OCI-LY3 (cell line): Measurements from ENCODE around the gene ZNF785.

ENCODE experiments used
- EZH2phosphoT487 ChIP-seq: fragments of 200-600 bp; shearing (Covaris generic); IDR thresholded peaks from 2 replicates; pipeline ENCODE4 v1.6.1; 2018; ENCODE audit warnings: antibody characterized with exemption, mixed run types, low read depth
- TF ChIP-seq, protein P1 (sequence below): fragments of 200-600, 300-600 bp; sonication (generic); IDR thresholded peaks from 2 replicates; pipeline ENCODE4 v1.5.1; 2014; ENCODE audit warnings: antibody characterized with exemption, low read length, low read depth

- TF ChIP-seq, protein P1, sequence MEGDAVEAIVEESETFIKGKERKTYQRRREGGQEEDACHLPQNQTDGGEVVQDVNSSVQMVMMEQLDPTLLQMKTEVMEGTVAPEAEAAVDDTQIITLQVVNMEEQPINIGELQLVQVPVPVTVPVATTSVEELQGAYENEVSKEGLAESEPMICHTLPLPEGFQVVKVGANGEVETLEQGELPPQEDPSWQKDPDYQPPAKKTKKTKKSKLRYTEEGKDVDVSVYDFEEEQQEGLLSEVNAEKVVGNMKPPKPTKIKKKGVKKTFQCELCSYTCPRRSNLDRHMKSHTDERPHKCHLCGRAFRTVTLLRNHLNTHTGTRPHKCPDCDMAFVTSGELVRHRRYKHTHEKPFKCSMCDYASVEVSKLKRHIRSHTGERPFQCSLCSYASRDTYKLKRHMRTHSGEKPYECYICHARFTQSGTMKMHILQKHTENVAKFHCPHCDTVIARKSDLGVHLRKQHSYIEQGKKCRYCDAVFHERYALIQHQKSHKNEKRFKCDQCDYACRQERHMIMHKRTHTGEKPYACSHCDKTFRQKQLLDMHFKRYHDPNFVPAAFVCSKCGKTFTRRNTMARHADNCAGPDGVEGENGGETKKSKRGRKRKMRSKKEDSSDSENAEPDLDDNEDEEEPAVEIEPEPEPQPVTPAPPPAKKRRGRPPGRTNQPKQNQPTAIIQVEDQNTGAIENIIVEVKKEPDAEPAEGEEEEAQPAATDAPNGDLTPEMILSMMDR, result no peak
- no peak for TF ChIP-seq EZH2phosphoT487
Observed at GRCh38 chr16:30600929-30601328, 15.4 kb upstream of the ZNF785 start.
